RWPE1 (cell line): ENCODE measurements around the gene CYLD.

Experiments
- CTCF ChIA-PET: fragments of 350-600 bp; sonication (Branson Sonifier 250); formaldehyde crosslinking; extraction: SDS; loops from one replicate; lab custom pipeline; 2021; lab: Yijun Ruan, JAX
- POLR2A ChIA-PET: fragments of 400-600 bp; formaldehyde crosslinking; extraction: SDS; loops from one replicate; lab custom pipeline; 2020; ENCODE audit warnings: antibody characterized with exemption; ENCODE audit not compliant: low non-redundant PET; lab: Yijun Ruan, JAX
- DNase-seq: peaks from one replicate; pipeline ENCODE4 v3.0.0; 2012; ENCODE audit warnings: low spot score
- H3K27ac ChIP-seq: fragments of 450-650 bp; 2 replicates; pipeline ENCODE4 v1.5.1; 2017
- TF ChIP-seq, protein P1 (sequence below): fragments of 450-650 bp; conservative IDR thresholded peaks from 2 replicates; pipeline ENCODE4 v1.5.1; 2017; ENCODE audit warnings: low read depth, mild to moderate bottlenecking

Gene CYLD

DNA sequence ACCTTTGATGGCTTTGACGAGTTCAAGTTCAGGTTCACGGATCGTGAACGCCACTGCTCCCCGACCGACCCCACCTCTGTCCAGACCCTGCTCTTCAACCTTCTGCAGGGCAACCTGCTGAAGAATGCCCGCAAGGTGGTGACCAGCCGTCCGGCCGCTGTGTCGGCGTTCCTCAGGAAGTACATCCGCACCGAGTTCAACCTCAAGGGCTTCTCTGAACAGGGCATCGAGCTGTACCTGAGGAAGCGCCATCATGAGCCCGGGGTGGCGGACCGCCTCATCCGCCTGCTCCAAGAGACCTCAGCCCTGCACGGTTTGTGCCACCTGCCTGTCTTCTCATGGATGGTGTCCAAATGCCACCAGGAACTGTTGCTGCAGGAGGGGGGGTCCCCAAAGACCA, 30.8 kb upstream of the CYLD start:
- no peak for DNase-seq
- ChIA-PET POLR2A (no interaction called here), CTCF (no interaction called here)
- H3K27ac ChIP-seq = no peak overlapping the region
- TF ChIP-seq, protein P1, sequence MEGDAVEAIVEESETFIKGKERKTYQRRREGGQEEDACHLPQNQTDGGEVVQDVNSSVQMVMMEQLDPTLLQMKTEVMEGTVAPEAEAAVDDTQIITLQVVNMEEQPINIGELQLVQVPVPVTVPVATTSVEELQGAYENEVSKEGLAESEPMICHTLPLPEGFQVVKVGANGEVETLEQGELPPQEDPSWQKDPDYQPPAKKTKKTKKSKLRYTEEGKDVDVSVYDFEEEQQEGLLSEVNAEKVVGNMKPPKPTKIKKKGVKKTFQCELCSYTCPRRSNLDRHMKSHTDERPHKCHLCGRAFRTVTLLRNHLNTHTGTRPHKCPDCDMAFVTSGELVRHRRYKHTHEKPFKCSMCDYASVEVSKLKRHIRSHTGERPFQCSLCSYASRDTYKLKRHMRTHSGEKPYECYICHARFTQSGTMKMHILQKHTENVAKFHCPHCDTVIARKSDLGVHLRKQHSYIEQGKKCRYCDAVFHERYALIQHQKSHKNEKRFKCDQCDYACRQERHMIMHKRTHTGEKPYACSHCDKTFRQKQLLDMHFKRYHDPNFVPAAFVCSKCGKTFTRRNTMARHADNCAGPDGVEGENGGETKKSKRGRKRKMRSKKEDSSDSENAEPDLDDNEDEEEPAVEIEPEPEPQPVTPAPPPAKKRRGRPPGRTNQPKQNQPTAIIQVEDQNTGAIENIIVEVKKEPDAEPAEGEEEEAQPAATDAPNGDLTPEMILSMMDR = no peak

GRCh38 chr16:50711862-50712559, 29.9 kb upstream of the CYLD start:
- TF ChIP-seq, protein P1 = no peak
- no peak for DNase-seq
- H3K27ac ChIP-seq = no peak overlapping the region
- CTCF ChIA-PET = interaction anchor here (0.6 kb wide), 1 partner anchor 257 kb away, joined by 4 read pairs; no protein-coding TSS in a partner anchor
- POLR2A ChIA-PET = no interaction called here

GRCh38 chr16:50712560-50712898, 29.4 kb upstream of the CYLD start:
- TF ChIP-seq, protein P1 = no peak
- DNase-seq = no peak
- no peak overlapping the region for H3K27ac ChIP-seq
- CTCF ChIA-PET = interaction anchor here (0.6 kb wide), 1 partner anchor 257 kb away, joined by 4 read pairs; no protein-coding TSS in a partner anchor
- POLR2A ChIA-PET = no interaction called here

GRCh38 chr16:50712956-50713355, 28.9 kb upstream of the CYLD start:
- ChIA-PET POLR2A (no interaction called here), CTCF (interaction anchor here (0.6 kb wide), 1 partner anchor 338 kb away, joined by 5 read pairs; no protein-coding TSS in a partner anchor)
- no peak overlapping the region for H3K27ac ChIP-seq
- no peak for DNase-seq
- TF ChIP-seq, protein P1 = no peak

GRCh38 chr16:50717091-50717490, 24.8 kb upstream of the CYLD start:
- CTCF ChIA-PET = no interaction called here
- POLR2A ChIA-PET = no interaction called here

GRCh38 chr16:50717494-50717893, 24.4 kb upstream of the CYLD start:
- no peak for DNase-seq
- POLR2A ChIA-PET = no interaction called here
- H3K27ac ChIP-seq = no peak overlapping the region
- CTCF ChIA-PET = no interaction called here
- TF ChIP-seq, protein P1 = no peak

More at GRCh38 chr16:50717091-50717490, 24.8 kb upstream of the CYLD start:
- TF ChIP-seq, protein P1 = no peak
- no peak for DNase-seq
- H3K27ac ChIP-seq = no peak overlapping the region
